ENCODE results near the gene NT5C1B.

GRCh38 chr2:18610090-18610489, 20.7 kb upstream of the NT5C1B start:
- TF ChIP-seq, protein P1, sequence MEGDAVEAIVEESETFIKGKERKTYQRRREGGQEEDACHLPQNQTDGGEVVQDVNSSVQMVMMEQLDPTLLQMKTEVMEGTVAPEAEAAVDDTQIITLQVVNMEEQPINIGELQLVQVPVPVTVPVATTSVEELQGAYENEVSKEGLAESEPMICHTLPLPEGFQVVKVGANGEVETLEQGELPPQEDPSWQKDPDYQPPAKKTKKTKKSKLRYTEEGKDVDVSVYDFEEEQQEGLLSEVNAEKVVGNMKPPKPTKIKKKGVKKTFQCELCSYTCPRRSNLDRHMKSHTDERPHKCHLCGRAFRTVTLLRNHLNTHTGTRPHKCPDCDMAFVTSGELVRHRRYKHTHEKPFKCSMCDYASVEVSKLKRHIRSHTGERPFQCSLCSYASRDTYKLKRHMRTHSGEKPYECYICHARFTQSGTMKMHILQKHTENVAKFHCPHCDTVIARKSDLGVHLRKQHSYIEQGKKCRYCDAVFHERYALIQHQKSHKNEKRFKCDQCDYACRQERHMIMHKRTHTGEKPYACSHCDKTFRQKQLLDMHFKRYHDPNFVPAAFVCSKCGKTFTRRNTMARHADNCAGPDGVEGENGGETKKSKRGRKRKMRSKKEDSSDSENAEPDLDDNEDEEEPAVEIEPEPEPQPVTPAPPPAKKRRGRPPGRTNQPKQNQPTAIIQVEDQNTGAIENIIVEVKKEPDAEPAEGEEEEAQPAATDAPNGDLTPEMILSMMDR (IDR thresholded peaks at IDR 0.05; ENCODE audit: low read depth, low read length, missing input control) = no peak
- TF ChIP-seq TAF1 (conservative IDR thresholded peaks at IDR 0.05) (no peak), JUND (IDR thresholded peaks at IDR 0.05) (no peak), GABPA (IDR thresholded peaks at IDR 0.05 in 1 of 2, conservative IDR thresholded peaks at IDR 0.05 in 1 of 2) (no peak), ATF3 (IDR thresholded peaks at IDR 0.05) (no peak), REST (IDR thresholded peaks at IDR 0.05) (no peak), YY1 (IDR thresholded peaks at IDR 0.05) (no peak), SP1 (IDR thresholded peaks at IDR 0.05) (no peak), RAD21 (IDR thresholded peaks at IDR 0.05) (no peak), EGR1 (IDR thresholded peaks at IDR 0.05; ENCODE audit: low read depth in 2 of 2) (no peak)
- TF ChIP-seq, protein P2, sequence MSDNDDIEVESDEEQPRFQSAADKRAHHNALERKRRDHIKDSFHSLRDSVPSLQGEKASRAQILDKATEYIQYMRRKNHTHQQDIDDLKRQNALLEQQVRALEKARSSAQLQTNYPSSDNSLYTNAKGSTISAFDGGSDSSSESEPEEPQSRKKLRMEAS (IDR thresholded peaks at IDR 0.05) = no peak
- TF ChIP-seq, protein P3, sequence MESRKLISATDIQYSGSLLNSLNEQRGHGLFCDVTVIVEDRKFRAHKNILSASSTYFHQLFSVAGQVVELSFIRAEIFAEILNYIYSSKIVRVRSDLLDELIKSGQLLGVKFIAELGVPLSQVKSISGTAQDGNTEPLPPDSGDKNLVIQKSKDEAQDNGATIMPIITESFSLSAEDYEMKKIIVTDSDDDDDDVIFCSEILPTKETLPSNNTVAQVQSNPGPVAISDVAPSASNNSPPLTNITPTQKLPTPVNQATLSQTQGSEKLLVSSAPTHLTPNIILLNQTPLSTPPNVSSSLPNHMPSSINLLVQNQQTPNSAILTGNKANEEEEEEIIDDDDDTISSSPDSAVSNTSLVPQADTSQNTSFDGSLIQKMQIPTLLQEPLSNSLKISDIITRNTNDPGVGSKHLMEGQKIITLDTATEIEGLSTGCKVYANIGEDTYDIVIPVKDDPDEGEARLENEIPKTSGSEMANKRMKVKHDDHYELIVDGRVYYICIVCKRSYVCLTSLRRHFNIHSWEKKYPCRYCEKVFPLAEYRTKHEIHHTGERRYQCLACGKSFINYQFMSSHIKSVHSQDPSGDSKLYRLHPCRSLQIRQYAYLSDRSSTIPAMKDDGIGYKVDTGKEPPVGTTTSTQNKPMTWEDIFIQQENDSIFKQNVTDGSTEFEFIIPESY (IDR thresholded peaks at IDR 0.05) = no peak
